ENCODE data around the gene PRIM2.
"Not testable (repeated sequence)": the region's sequence is repeated elsewhere in the genome, so short reads cannot be mapped to it uniquely, and the experiment has no call there.

- TF ChIP-seq CTCF, POLR2A (IDR thresholded peaks at IDR 0.05): not testable (repeated sequence)
Observed at GRCh38 chr6:57502387-57502786, 185.0 kb downstream of the PRIM2 start.
